HT1080 (cell line): ENCODE data around the gene NATD1. TPM values are rescaled to one million over a fixed set of nuclear protein-coding genes. Genes with fewer than 3 reads are reported as not detected.

Experiments
- DNase-seq: peaks from one replicate; pipeline ENCODE4 v3.0.0-alpha.2; 2015; ENCODE audit warnings: low read depth
- total RNA-seq: library from RNA; depleted of rRNA; stranded (reverse); fragments of >200 nt; shearing (Covaris generic); gene quantifications from 2 replicates; pipeline ENCODE4 v1.2.3, GENCODE V29; 2014

The NATD1 gene
- total RNA-seq, 1 experiment from 2014 or later: 0.88 TPM

DNA sequence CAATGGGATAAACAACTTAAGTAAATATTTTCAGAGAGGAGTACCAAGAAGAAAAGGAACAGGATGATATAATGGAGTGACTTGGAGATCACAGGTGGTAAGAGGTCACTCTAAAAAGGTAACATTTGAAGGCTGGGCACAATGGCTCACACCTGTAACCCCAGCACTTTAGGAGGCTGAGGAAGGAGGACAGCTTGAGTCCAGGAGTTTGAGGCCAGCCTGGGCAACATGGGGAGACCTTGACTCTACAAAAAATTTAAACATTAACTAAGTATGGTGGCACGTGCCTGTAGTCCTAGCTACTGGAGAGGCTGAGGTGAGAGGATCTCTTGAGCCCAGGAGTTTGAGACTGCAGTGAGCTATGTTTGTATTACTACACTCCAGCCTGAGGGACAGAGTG lies 35.9 kb downstream of the NATD1 start:
- no peak for DNase-seq

DNA sequence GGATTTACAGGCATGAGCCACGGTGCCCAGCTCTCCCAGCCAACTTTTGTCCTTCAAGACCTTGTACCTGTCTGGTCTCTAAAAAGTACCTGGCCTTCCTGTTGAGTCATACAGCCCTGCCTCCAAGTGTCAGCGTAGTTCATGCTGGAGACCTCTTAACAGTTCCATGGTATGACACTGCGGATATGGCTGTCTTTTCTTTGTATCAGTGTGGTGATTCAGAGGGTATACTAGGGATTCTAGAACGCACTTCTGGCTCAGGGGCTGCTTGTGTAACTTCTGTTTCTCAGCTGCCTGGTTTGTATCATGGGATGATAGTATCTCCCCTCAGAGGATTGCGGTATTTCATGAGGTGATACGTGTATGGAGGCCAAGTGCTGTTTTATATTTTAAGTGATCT lies 37.3 kb downstream of the NATD1 start:
- no peak for DNase-seq

DNA sequence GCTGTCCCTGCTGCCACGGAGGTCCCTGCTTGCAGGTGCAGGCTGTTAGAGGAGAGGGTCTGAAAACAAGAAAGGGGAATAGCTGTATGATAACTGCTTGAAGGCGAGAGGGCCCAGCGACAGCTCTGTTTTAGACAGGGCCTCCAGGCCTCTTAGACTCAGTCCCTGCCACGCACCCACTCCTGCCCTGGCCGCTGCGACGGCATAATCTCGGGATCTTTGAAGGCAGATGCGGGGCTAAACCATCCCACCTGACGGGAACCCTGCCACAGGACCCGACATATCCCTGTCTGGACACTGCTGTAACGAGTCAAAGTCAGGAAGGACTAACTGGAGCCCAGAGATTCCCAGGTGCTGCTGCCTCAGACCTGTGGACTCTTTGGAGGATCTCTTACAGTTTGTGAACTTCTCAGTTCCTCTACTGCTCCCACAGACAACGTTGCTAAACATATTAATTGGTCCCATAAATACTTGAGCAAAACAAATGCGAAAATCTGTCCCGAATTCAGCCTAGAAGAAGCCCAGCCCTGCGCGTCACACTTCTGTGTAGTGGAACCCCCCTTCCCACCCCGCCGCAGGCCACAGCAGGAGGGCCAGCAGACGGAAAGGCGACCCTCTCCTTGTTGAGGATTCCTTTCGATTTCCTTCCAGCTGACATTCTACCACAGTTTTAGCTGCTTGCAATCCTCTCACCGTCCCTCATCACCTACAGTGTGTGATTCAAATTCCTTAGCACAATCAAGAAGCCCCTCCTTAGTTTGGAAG lies 38.3 kb downstream of the NATD1 start:
- DNase-seq: no peak

DNA sequence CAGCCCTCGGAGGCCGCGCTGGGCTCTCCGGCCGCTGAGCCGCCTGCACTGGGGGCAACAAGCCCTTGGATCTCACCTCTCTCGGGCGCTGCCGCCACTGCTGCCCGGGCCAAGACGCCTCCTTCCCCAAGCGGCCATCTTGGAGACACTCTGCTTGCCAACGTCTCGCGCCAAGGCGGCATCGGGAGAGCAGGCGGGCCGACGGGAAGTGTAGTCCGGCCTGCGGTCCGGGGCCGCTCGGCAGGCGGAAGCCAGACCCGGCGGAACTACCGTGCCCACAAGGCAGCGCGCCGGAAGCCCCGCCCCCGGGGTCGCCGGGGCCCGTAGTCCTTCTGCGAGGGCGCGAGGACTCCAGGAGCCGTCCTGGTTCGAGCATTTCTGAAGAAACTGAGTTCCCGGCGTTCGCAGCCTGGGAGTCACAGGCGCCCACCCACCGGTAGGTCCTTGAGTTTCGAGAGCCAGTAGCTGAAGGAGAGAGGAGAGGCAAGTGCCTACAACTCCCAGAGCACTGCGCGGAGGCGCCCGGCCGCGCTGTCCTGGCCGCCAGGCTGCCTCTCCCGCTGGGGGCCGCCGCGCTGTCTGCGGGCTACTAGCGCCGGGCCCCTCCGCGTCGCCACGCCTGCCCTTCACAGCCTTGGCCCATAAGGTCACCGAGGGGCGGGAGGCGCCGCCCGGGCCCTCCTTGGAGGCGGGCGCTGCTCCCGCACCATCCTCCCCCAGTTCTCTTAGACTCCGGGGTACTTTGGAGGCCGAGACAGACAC lies 39.0 kb downstream of the NATD1 start, which contains the start of gene TMEM11:
Gene TMEM11 (minus strand): TSS at position 147 of the 762 bp plus-strand sequence. CDS start 9 bp downstream, at position 138.
- DNase-seq: peak; percentile 96

DNA sequence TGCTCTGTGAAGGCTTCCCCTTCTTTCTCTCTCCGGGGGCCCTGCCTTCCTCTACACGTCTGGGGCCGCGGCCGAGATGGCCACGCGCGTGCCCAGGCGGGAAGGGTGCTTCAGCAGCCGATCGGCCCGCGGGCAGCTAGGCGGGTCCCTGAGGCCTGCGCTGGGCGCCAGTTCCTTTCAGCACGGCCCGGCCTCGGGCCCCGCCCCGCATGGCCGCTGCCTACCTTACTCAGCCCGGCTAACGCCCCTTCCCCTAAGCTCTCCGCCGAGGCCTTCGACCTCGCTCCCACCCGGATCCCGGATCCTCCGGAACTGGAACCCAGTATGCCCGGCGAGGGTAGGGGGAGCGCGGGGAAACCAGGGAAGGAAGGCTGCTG lies 39.6 kb downstream of the NATD1 start:
- DNase-seq: peak; percentile 10

DNA sequence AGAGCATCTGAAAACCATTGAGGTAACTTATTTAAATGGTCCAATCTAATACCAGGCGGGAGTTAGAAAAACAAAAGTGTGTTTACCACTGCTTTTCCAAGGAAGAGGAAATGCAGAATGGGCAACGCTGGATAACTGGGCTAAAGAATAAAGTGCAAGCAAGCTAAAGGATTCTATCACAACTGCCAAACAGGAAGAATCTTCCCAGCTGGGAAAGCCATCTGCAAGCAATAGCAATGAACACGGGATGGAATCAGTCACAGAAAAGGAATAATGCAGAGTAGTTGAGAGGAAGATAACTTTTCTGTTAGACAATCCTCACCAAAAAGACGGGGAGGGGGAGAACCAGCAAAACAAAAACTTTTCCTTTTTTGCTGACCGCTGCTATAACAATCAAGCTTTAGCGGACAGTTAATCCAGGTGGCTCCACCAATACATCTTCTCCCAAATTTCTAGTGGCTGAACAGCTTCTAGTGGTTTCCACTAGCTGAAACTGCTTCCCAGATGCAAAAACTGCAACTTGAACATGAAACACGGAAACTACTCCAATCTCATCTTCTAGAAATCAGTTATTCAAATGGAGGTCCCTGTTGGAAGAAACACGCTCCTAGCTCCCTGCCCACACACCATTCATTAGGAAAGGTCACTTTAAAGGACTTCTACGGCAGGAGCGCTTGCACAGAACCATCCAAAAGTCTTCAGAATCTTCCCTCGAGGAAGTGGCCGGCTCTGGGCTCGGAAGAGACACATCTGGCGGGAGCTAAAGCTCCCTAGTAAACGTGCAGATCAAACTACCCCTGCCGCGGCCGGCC lies 40.2 kb downstream of the NATD1 start:
- DNase-seq: no peak

DNA sequence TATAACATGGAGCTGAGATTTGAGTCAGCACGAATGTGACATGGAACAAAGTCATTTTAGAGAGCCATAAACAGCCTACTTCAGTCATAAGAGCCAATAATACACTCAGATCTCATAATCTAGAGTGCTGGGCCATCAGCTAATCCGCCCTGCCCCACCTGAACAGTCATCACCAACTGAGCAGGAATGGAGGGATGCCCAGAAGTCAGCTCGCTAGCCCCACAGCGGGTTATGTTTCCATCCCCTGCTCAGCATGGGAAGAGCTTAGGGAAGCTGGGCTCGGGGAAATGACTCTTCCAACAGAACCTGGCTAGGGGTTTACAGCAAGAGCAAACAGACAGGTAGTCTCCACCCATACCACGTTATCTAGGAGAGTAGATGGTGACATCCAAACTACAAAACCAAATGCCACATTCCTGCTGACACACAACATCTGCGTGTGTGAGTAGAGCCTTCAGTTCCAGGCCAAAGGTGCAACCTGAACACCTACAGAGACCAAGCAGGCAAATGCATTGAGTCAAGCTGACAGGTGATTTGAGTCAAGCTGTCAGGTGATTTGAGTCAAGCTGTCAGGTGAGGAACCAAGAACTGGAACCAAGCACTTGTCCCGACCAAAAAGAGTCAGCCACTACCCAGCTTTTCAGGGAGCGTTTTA lies 41.3 kb downstream of the NATD1 start:
- no peak for DNase-seq

DNA sequence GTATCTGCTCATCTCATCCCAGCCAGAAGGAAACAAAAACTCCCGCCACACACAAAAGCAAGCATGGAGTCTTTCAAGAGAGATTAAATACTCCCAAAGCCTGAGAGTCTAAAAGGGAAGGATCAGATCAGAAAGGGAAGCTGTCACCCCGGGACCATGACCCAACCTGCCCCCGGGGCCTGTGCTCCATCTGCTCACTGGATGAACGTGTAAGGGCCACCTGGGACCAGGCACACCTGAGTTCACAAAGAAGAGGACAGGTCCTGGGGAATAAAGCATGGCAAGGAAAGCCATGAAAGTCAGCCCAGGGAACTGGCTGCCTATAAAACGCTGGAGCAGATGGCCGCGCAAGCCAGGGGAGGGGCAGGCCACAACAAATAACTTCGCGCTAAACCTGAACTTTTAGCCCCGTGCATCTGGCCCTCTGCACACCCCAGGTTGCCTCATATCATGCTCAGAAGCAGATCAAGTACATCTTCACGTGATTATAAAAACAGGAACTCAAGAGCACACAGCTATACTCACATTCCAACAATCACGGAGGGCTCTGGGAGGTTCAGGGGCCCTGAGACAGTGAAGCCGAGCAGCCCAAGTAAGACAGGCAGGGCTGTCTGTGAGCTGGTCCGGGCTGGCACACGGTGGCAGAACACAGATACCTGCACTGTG lies 42.7 kb downstream of the NATD1 start:
- no peak for DNase-seq

DNA sequence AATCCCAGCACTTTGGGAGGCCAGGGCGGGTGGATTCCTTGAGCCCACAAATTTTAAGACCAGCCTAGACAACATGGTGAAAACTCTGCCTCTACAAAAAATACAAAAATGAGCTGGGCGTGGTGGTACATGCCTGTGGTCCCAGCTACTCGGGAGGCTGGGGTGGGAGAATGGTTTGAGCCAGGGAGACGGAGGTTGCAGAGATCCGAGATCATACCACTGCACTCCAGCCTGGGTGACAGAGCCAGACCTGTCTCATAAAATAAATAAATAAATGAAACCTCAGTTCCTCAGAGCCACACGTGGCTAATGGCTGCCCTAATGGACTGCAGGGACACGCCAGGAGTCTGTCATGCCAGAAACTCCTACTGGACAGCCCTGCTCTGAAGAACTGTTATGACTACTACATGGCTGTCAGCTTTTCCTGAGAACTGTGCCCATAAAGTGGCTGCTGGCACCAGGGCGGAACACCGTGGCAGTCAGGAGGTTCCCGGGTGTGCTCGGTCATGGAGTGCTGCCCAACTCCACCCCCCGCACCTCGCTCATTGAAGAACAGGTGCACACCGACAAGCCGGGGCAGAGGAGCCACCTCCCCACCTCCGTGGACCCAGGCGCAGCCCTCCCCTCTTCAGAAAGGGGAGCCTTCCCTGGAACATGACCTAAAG lies 43.6 kb downstream of the NATD1 start:
- DNase-seq: no peak

DNA sequence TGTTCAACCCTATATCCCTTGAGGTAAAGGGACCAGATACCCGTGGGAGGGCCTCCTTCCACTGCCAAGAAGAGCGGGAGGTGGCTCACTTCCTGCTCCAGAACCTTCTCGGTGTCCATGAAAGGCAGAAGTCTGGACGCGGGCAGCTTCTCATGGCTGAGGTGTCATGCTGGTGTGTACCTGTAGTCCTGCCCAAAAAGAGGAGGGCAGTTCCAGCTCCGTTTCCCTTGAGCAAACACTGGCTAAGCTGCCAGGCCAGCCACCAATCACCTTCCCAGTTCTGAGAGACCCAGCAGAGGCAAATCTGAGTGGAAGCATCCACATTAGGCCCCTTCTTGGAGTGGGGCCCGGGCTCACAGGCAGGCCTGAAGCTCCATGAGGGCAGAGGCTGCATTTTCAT lies 44.9 kb downstream of the NATD1 start:
- no peak for DNase-seq

DNA sequence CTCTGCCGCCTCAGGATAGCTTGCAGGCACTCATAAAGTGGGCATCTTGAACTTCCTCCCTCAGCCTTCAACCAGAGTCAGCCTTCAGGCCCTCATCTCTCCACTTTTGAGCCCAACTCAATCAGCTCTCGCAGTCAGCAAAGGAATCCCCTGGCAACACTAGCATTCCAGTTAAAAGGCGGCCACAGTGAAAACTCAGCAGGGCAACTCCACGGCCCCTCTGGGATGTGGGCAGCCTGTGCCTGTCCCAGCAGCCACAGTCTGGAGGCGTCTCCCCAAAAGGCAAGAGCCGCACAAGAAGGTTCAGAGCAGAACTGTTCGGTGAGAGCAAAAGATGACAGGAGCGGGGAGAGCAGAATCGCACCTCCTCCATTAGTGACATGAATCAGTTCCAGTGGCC lies 48.3 kb downstream of the NATD1 start:
- no peak for DNase-seq

DNA sequence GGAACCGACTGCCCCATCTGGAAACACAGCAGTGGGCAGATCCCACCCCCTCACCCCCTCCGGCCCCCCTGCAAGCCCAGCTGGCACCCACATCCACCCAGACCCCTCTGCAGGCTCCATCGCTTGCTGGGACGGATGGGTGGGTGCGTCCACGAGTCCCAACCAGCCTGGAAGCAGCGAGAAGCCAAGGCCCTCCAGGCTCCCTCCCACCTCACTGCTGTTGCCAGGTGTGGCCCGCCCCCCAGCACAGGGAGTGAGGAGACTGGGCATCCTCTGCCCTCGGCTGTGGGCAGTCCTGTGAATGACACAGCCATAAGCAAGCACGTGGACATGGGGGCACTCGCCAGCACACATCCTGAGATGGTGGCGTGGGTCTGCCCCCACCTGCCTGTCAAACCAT lies 50.7 kb downstream of the NATD1 start:
- DNase-seq: no peak

DNA sequence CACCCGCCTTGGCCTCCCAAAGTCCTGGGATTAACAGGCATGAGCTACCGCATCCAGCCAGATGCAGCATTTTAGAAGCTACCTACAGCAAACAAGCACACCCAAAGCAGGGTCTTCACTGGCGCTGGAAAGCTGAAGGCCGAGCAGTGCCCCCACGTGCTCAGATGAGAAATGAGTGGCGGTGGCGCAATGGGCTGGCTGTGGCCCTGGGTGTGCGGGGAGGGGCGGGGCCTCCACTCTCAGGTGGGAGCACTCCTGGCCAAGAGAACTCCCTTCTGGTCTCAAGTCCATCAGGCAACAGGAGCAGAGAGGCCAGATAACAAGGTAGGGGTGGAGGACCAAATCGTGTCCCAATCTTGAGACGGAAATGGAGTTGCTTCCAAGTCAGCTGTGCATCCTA lies 51.3 kb downstream of the NATD1 start:
- DNase-seq: no peak

DNA sequence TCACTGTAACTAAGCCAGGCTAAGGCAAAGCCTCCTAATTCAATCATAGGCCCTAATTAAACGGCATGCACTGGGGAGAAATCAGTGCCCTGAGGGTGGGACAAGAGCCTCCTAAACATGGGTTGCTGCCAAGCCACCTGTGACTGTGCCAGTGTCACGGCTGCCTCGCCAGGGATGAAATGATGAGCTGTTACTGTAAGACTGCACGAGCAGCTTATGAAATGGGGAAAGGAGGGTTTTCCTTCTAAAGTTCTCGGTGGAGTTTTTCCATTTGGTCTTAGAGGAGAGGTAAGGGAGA lies 52.0 kb downstream of the NATD1 start:
- DNase-seq: no peak

DNA sequence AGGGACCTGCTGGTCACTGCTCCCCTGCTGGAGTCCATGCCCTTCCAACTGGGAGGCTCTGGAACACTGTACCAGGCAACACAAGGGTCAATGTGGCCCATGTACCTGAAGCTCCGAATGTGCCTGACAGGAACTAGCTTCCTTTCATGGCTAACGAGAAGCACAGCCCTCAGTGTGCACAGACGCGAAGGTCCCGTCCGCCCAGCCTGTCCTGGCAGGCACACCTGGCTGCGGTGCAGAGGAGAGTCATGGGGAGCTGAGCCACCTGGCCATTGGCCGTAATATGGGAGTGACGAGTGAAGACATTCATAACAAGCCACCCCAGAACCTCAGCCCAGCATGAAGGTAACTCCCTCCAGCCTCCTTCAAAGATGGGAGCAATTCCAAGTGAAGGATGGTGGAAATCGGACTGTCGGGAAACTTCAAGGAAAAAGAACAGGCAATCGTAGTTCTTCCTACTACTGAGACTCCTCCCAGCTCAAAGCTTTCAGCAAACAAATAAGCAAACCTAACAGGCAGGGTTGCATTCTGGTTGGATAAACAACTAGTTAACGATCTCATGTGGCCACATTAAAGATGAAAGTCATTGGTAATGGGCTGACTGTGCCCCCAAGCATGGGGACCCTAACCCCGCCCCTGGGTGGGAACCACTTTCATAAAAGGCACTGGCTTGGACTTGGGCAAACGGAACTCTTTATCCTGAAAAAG lies 52.5 kb downstream of the NATD1 start:
- DNase-seq: no peak

DNA sequence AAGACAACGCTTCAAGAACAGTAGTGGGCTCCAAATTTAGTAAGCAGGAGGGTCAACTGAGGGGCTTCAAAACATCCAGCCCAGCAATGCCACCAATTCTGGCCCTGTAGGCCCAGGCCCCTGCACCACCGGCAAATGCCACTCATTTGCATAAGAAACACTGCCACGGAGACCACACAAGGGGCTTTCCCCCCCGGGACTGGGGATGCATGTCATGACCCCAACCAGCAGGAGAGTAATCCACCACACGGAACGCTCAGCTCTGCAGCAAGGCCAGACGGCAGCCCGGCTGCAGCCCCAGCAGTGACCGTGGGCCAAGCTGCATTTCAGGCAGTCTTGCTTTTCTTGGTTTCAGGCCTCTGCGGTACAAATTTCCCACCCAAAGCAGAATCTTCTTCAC lies 53.4 kb downstream of the NATD1 start:
- no peak for DNase-seq

DNA sequence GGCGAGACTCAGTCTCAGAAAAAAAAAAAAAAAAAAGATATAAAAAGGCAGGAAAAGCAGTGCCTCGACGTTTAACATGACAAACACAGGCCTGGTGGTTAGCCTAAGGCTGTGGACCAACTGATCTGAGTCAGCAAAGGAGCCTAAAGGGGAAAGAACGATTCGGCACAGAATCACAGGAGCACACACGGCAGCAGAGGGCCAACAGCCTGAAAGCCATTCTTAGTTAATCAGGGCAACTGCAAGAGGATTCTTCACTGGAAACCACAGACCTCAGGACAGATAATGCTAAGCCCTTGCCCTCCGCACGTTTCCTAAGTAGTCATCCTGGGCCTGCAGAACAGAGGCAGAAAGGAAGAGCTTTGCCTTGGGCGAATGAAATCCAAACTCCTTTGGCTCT lies 53.9 kb downstream of the NATD1 start:
- DNase-seq: no peak

DNA sequence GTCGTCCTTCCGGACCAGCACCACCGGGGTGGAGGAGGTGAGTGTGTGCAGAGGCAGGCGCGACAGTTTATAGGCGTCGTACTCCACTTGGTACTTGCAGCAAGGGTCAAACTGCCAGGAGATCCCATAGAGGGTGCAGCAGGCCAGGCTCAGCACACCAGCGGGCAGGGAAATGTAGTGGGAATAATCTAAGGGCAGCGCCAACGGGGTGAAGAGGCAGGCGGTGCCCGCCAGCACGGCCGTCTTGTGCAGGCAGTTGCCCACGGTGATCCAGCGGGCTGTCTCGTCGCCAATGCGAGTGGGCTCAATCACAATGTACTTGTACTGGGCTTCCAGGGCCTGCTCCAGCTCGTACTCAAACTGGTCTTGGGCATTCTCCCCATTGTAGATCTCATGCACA lies 54.8 kb downstream of the NATD1 start:
- no peak for DNase-seq

DNA sequence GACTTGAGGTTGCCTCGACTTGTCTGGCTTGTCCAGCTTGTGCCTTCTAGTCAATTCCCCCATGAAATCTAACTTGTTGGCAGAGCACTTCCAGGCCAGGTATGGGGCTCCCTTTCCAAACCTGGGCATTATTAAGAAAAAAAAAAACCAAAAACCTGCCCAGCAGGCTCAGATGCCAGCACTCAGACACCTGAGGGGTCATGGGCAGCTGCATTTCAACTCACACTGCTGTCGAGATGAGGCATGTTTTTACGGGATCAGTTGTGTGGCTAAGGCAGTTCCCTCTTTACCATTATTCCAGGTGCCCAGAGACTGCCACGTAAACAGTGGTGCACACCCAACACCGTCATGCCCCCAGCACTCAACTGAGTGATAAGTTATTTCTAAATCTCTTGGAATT lies 57.1 kb downstream of the NATD1 start:
- no peak for DNase-seq

DNA sequence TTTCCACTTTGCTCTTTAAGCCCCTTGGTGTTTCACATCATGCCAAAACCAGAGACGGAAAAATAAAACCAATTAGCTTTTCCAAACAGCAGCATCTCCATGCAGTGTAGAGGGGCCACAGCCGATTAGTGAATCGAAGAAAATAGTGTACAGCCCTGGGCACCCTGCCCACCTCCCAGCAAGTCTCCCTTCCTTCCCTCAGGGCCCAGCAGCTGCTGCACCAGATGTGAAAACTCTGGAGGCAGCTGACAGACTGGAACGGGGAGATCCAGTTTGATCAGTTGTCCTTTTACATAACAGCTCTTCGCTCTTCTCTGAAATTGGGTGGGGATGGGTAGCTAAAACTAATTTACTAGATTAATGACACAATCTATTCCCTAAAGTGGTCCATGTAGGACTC lies 58.5 kb downstream of the NATD1 start:
- DNase-seq: no peak
